ENCODE data around the gene RNF144B. TPM values are rescaled to one million over a fixed set of nuclear protein-coding genes. Genes with fewer than 3 reads are reported as not detected.

The RNF144B gene
- total and polyA plus RNA-seq, 2 experiments from 2014 or later = 0.48 to 1.1 TPM

- TF ChIP-seq CTCF (IDR thresholded peaks at IDR 0.05; ENCODE audit: low read depth, low read length) = no peak
- Histone ChIP-seq H3K4me1 (ENCODE audit: low read depth) (peaks cover 3% of the 10 kb centered on the region), H3K27ac (no peak overlapping the region), H3K4me3 (no peak overlapping the region), H3K9me3 (ENCODE audit: low read depth) (no peaks in the 10 kb centered on the region), H3K27me3 (no peaks in the 10 kb centered on the region), H3K36me3 (no peaks in the 10 kb centered on the region)
- no peak for DNase-seq (ENCODE audit: low read depth in 1 of 2, low spot score in 1 of 2)
These were observed 85.8 kb downstream of the RNF144B start for GRCh38 chr6:18472941-18473340.

- H3K4me1 ChIP-seq (ENCODE audit: low read depth) = no peaks in the 10 kb centered on the region
- no peaks in the 10 kb centered on the region for H3K36me3 ChIP-seq
- H3K27me3 ChIP-seq = no peaks in the 10 kb centered on the region
- DNase-seq (ENCODE audit: low read depth in 1 of 2, low spot score in 1 of 2) = no peak
- no peaks in the 10 kb centered on the region for H3K9me3 ChIP-seq (ENCODE audit: low read depth)
- TF ChIP-seq CTCF (IDR thresholded peaks at IDR 0.05; ENCODE audit: low read depth, low read length) = no peak
- no peak overlapping the region for H3K4me3 ChIP-seq
- H3K27ac ChIP-seq = no peak overlapping the region
These were observed 86.6 kb downstream of the RNF144B start for GRCh38 chr6:18473755-18474154.

GRCh38 chr6:18477301-18477941 lies 90.3 kb downstream of the RNF144B start:
- no peak overlapping the region for H3K27ac ChIP-seq
- no peaks in the 10 kb centered on the region for H3K4me1 ChIP-seq (ENCODE audit: low read depth)
- TF ChIP-seq CTCF (IDR thresholded peaks at IDR 0.05; ENCODE audit: low read depth, low read length) = no peak
- H3K27me3 ChIP-seq = no peaks in the 10 kb centered on the region
- H3K4me3 ChIP-seq = no peak overlapping the region
- H3K9me3 ChIP-seq (ENCODE audit: low read depth) = no peaks in the 10 kb centered on the region
- H3K36me3 ChIP-seq = no peaks in the 10 kb centered on the region
- no peak for DNase-seq (ENCODE audit: low read depth in 1 of 2, low spot score in 1 of 2)

- Histone ChIP-seq H3K4me3 (no peak overlapping the region), H3K9me3 (ENCODE audit: low read depth) (no peaks in the 10 kb centered on the region), H3K36me3 (no peaks in the 10 kb centered on the region), H3K4me1 (ENCODE audit: low read depth) (no peaks in the 10 kb centered on the region), H3K27ac (no peak overlapping the region), H3K27me3 (no peaks in the 10 kb centered on the region)
- TF ChIP-seq CTCF (IDR thresholded peaks at IDR 0.05; ENCODE audit: low read depth, low read length) = no peak
- DNase-seq (ENCODE audit: low read depth in 1 of 2, low spot score in 1 of 2) = no peak
These were observed 91.5 kb downstream of the RNF144B start for GRCh38 chr6:18478610-18479009.

GRCh38 chr6:18481870-18482269 lies 94.7 kb downstream of the RNF144B start:
- Histone ChIP-seq H3K27ac (no peak overlapping the region), H3K4me3 (no peak overlapping the region), H3K4me1 (ENCODE audit: low read depth) (no peaks in the 10 kb centered on the region), H3K27me3 (no peaks in the 10 kb centered on the region), H3K36me3 (no peaks in the 10 kb centered on the region), H3K9me3 (ENCODE audit: low read depth) (no peaks in the 10 kb centered on the region)
- no peak for TF ChIP-seq CTCF (IDR thresholded peaks at IDR 0.05; ENCODE audit: low read depth, low read length)
- no peak for DNase-seq (ENCODE audit: low read depth in 1 of 2, low spot score in 1 of 2)

All from cardiac muscle cell (in vitro differentiated cells and primary cell).